ENCODE data around the gene ACSM2B. TPM values are rescaled to one million over a fixed set of nuclear protein-coding genes. Genes with fewer than 3 reads are reported as not detected.
"Not testable (repeated sequence)": the region's sequence is repeated elsewhere in the genome, so short reads cannot be mapped to it uniquely, and the experiment has no call there.

The ACSM2B gene
- total and polyA plus RNA-seq, 10 of the 15 experiments (the other 5 are each of a cell fraction or from before 2014, with no cell fraction given): not detected

GRCh38 chr16:20565334-20565733 is 10.8 kb downstream of the ACSM2B start:
- H3K36me3 ChIP-seq (ENCODE audit: control insufficient read depth in 2 of 2, insufficient read depth in 2 of 2, low read length in 1 of 2); H3K79me2 ChIP-seq (ENCODE audit: control insufficient read depth, insufficient read depth, low read length); DNase-seq (ENCODE audit: low read depth, low spot score); H3K4me2 ChIP-seq (ENCODE audit: control insufficient read depth, insufficient read depth); CTCF ChIA-PET; intact Hi-C loops (cut with micrococcal nuclease; ENCODE audit: unreplicated experiment); H3K27ac ChIP-seq (ENCODE audit: control insufficient read depth, insufficient read depth); in situ Hi-C loops (cut with MboI); H3K9me3 ChIP-seq (replicated peaks; ENCODE audit: control insufficient read depth, insufficient read depth, low read length); H3K4me3 ChIP-seq; H2AFZ ChIP-seq (ENCODE audit: control insufficient read depth, low read depth, low read length); H3K27me3 ChIP-seq (replicated peaks in 1 of 2; ENCODE audit: control insufficient read depth in 2 of 2, insufficient read depth in 2 of 2, low read length in 1 of 2); FAIRE-seq; RAD21 ChIA-PET (ENCODE audit: unreplicated experiment); POLR2A ChIA-PET; BruUV-seq (replicated peaks); H3K9ac ChIP-seq (ENCODE audit: control insufficient read depth, insufficient read depth, low read length); H4K20me1 ChIP-seq (ENCODE audit: control insufficient read depth, insufficient read depth); ATAC-seq; SMC1A ChIA-PET (ENCODE audit: uncharacterized antibody, unreplicated experiment); H3K4me1 ChIP-seq (ENCODE audit: control insufficient read depth, insufficient read depth, low read length): not testable (repeated sequence)
- 69% methylated on average over 2 of the region's 2 CpGs for WGBS (ENCODE audit: insufficient coverage, insufficient replicate concordance, low lambda C conversion rate, missing lambda C conversion rate)

- RAD21 ChIA-PET (ENCODE audit: unreplicated experiment): not testable (repeated sequence)
- WGBS (ENCODE audit: insufficient coverage, insufficient replicate concordance, low lambda C conversion rate, missing lambda C conversion rate): no CpG with 5 or more reads among the region's 3 CpGs
Measured at GRCh38 chr16:20564218-20564617, 11.9 kb downstream of the ACSM2B start.

GRCh38 chr16:20555628-20556027 is 20.5 kb downstream of the ACSM2B start:
- BruUV-seq (replicated peaks); in situ Hi-C loops (cut with MboI); H3K79me2 ChIP-seq (ENCODE audit: control insufficient read depth, insufficient read depth, low read length); intact Hi-C loops (cut with micrococcal nuclease; ENCODE audit: unreplicated experiment); RAD21 ChIA-PET (ENCODE audit: unreplicated experiment); H3K4me1 ChIP-seq (ENCODE audit: control insufficient read depth, insufficient read depth, low read length); H3K4me2 ChIP-seq (ENCODE audit: control insufficient read depth, insufficient read depth); H3K9ac ChIP-seq (ENCODE audit: control insufficient read depth, insufficient read depth, low read length); POLR2A ChIA-PET; H4K20me1 ChIP-seq (ENCODE audit: control insufficient read depth, insufficient read depth); H3K27ac ChIP-seq (ENCODE audit: control insufficient read depth, insufficient read depth); CTCF ChIA-PET; H2AFZ ChIP-seq (ENCODE audit: control insufficient read depth, low read depth, low read length); DNase-seq (ENCODE audit: low read depth, low spot score); H3K36me3 ChIP-seq (ENCODE audit: control insufficient read depth in 2 of 2, insufficient read depth in 2 of 2, low read length in 1 of 2); H3K9me3 ChIP-seq (replicated peaks; ENCODE audit: control insufficient read depth, insufficient read depth, low read length); H3K27me3 ChIP-seq (replicated peaks in 1 of 2; ENCODE audit: control insufficient read depth in 2 of 2, insufficient read depth in 2 of 2, low read length in 1 of 2); SMC1A ChIA-PET (ENCODE audit: uncharacterized antibody, unreplicated experiment); ATAC-seq; H3K4me3 ChIP-seq: not testable (repeated sequence)
- TF ChIP-seq REST (IDR thresholded peaks at IDR 0.05; ENCODE audit: low read depth, low read length): peak; percentile 30; the same call in 1 of the 2 replicates
- FAIRE-seq: peak; percentile 7
- WGBS (ENCODE audit: insufficient coverage, insufficient replicate concordance, low lambda C conversion rate, missing lambda C conversion rate): 35% methylated on average over 2 of the region's 2 CpGs

More at GRCh38 chr16:20564218-20564617, 11.9 kb downstream of the ACSM2B start:
- H3K4me3 ChIP-seq; H2AFZ ChIP-seq (ENCODE audit: control insufficient read depth, low read depth, low read length); DNase-seq (ENCODE audit: low read depth, low spot score); SMC1A ChIA-PET (ENCODE audit: uncharacterized antibody, unreplicated experiment); POLR2A ChIA-PET; H3K36me3 ChIP-seq (ENCODE audit: control insufficient read depth in 2 of 2, insufficient read depth in 2 of 2, low read length in 1 of 2); in situ Hi-C loops (cut with MboI); H3K9me3 ChIP-seq (replicated peaks; ENCODE audit: control insufficient read depth, insufficient read depth, low read length); intact Hi-C loops (cut with micrococcal nuclease; ENCODE audit: unreplicated experiment); FAIRE-seq; H3K4me2 ChIP-seq (ENCODE audit: control insufficient read depth, insufficient read depth); CTCF ChIA-PET; H3K27me3 ChIP-seq (replicated peaks in 1 of 2; ENCODE audit: control insufficient read depth in 2 of 2, insufficient read depth in 2 of 2, low read length in 1 of 2); H4K20me1 ChIP-seq (ENCODE audit: control insufficient read depth, insufficient read depth); BruUV-seq (replicated peaks); H3K9ac ChIP-seq (ENCODE audit: control insufficient read depth, insufficient read depth, low read length); H3K79me2 ChIP-seq (ENCODE audit: control insufficient read depth, insufficient read depth, low read length); H3K27ac ChIP-seq (ENCODE audit: control insufficient read depth, insufficient read depth); ATAC-seq; H3K4me1 ChIP-seq (ENCODE audit: control insufficient read depth, insufficient read depth, low read length): not testable (repeated sequence)

Measured in GM12878 (cell line).